NCI-H446 treated with DMSO at 0.1 percent for 48 hours (cell line): ENCODE data around the gene POGK.
"Not testable (repeated sequence)": the region's sequence is repeated elsewhere in the genome, so short reads cannot be mapped to it uniquely, and the experiment has no call there.

Source experiments
- DNase-seq: peaks from one replicate; lab custom pipeline; 2025; lab: John Stamatoyannopoulos, UW

The POGK gene

DNA sequence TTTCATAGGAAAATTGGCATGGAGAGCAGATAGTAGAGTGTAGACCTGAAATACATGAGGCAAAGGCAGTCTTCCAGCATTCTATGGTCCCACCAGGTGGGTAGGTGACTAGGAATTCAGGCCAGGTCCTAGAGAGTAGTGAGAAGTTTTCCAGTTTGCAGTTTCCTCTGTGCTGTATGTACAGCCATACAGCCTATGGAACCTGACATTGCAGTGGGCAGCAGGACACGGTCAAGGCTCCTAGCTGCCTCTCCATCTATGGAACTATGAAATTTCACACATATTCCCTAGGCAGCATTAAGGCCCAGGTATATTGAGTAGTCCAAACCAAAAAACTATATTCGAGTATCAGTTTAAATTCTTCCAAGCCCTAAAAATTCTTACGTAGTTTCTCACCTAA, 16.3 kb downstream of the POGK start:
- no peak for DNase-seq

DNA sequence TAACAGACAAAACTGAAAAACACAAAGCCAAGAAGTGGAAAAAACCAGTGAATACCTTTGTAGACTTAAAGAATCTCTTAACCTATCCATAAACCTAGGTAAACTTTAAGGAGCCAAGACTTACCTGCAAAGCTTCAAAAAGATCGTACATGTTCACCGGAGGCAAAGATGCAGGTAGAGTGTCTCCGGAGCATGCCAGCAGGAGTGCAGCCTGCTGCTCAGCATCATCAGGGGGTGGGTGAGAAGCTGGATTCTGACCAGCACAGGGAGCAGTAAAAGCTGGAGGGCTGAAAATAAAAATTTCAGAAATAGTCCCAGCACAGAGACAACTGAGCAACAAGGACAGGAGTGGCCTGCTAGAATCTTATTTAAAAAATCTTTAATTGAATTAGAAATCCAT, 18.7 kb downstream of the POGK start:
- DNase-seq: no peak

DNA sequence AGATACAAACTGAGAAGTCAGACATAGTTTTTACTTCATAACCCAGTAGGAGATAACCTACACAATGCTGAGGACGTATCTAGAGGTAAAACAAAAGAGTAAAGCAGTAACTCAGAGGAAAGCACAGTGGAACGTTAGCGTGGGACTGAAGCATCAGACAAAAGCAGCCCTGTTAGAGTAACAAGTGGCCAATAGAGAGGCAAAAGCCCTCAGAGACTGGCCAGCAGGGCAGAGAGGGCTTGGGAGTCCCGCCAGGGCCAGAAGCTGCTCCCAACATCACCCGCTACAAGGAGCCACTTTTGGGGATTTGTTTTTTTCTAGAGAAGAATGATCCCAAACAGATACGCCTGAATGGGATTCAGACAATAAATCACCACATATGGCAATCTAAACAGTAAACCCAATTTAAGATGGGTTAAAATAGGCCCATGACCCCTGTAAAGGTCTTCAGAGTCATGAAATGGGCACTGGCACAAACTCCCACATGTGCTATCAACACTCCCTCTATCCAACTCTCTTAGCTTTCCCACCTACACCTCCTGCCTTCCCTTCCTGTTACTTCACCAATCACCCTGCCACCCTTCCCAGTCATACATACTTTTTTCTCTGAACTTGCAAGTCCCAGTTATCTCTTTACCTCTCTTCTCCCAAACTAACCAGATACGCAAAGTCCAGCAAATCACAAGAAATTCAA, 19.6 kb downstream of the POGK start:
- no peak for DNase-seq

DNA sequence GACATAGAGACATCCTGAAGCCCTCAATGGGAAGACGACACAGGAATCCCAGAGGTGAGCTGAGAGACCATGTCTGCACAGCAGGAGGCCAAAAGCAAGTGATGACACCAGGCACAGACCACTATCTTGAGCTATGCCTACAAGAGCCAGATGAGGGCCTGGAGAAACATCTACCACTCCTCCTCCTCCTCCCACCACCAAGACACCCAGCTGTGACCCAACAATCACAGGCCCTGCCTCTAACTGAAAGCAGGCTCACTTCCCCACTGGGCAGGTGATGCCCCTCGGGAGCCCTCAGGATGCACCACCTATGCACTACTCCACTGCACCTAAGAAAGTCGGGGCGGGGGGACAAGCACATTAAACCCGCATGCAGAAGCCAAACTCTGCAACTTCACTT, 20.3 kb downstream of the POGK start:
- no peak for DNase-seq

DNA sequence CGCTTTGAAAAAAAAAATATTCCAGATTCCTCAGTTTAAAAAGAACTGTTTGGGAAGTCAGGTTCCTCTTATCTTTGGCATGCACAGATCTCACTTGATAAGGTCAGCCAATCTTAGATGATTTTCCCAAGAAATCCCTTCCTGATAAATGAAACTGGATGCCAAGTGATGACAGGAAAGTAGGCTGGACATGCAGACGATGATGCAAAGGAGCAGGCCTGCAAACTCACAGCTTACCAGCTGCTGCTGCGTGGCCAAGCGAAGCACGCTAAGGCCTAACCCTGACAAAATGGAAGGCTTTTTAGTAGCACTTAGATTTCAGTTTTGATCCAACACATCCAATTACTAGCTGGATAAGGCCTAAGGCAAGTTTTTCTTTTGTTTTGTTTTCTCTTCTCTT, 26.7 kb downstream of the POGK start:
- DNase-seq: no peak

DNA sequence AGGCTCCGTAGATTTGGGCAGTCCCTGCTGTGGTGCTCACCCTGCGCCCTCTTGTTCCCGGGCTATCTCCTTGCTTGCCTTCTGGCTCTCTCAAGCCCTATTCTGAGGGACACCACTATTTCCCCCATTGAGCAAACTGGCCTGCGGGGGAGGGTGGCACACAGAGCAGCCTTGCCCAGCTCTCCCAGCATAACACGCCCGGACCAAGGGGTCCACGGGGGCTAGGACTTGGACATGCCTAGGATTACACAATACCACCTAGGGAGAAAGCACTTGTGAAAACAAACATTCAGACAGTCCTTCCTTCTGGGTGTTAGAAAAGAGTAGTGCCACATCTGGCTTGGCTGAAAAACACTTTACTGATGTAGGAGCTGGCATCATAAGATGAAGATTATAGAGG, 29.4 kb downstream of the POGK start:
- DNase-seq: no peak

DNA sequence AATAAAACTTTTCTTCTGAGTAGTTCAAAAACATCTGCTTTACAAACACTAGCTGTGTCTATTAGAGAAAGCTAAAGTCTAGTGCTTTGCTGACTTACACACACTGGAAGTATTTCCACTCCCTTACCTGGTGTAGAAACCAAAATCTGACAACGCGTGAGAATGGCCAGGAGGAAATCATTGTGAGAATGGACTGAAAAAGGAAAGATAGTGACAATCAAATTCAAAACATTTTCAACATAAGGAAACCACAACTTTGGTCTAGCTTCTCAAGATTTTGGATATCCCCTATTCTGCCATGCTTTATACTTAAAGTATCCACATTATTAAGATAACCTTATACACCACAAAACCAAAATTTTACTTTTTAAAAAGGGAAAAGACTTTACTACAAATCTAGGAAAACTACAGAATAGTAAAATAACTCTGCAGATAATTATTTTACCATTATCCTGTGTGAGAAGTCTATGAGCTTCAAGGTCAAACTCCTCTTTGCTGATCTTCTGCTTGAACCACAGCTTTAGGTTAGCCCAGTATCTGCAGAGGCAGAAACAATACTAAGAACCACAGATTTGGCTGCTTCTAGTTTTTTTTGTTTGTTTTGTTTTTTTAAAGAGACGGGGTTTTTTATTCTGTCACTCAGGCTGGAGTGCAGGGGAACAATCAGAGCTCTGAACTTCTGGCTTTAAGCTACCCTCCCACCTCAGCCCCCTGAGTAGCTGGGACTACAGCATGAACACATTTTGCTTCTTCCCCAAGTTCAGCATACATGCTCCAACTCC, 30.2 kb downstream of the POGK start:
- DNase-seq: no peak

DNA sequence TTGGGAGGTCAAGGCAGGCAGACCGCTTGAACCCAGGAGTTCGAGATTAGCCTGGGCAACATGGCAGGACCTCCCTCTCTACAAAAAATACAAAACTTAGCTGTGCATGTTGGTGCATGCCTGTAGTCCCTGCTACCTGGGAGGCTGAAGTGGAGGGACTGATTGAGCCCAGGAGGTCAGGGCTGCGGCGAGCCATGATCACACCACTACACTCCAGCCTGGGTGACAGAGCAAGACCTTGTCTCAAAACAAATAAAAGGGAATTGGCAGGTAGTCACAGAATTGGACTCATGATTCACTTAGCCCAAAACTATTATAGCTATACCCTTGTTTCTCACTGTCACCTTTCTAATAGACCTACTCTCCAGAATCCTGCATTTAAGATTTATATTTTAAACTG, 31.3 kb downstream of the POGK start:
- no peak for DNase-seq

DNA sequence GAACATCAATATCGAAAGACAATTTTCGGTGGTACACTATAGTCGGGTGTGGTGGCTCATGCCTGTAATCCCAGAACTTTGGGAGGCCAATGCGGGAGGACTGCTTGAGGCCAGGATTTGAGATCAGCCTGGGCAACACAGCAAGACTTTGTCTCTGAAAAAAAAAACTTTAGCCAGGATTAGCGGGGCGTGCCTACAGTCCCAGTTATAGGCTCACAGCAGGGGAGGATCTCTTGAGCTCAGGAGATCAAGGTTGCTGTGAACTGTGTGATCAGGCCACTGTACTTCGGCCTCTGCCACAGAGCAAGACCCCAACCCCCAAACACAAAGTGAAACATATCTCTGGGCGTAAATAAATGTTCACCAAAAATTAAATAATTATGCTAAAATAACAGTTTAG, 35.2 kb downstream of the POGK start:
- DNase-seq: no peak

DNA sequence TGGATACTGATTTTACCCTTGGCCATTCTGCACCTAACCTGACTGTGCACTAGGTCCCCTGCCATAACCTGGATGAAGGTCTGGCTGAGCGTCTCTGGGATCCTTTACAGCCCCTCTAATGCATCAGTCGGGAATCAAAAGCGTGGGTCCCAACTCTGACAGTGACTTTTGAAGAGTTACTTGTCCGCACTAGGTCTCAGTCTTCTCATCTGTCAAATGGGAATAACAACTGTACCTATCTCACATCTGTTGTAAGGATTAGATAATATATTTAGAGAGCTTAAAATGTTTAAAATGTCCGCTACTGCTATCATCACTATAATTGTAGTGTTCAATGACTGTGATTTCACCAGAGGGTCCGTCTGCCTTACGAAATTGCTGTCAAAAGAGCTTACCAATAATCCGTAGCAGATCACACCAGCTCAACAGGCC, 36.0 kb downstream of the POGK start:
- no peak for DNase-seq

DNA sequence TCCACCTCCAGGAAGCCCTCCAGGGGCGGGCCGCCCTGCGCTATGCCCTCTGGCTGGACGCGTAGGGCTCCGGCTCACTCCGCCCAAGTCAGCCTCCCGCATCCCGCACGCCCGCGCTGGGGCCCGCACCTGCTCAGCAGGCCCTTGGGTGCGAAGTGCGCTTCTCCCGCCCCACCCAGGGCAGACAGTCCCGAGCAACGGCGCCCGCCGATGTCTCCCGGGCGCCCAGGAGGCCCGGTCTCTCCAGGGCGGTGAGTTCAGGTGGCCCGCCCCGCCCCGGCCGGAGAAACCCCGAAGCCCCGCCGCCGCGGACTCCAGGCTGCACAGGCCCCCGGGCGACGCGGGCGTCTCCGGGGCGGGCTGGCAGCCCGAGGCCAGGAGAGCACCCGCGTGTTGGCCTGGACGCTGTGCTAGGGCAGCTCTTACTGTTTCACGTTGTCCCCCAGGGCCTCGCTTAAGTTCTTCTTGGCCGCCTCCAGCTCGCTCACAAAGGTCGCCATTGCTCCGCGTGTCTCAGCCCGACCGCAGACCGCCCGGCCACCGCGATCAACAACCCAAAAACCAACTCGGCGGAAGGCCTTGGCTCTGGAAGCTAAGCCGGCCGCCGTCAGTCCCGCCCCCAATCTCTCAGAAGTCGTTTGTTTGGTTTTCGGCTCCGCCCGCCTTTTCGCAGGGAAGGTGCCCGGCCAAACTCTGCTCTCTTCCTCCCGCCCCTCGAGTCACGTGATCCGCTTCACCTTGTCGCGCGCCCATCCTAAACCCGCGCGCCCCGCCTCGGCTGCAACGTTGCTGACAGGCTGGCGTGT, 36.7 kb downstream of the POGK start, which contains the start of gene TADA1:
TSS of gene TADA1 (minus strand) at position 531 of the 806 bp plus-strand sequence. CDS start at position 500, 31 bp downstream.
- DNase-seq: peak; percentile 99

DNA sequence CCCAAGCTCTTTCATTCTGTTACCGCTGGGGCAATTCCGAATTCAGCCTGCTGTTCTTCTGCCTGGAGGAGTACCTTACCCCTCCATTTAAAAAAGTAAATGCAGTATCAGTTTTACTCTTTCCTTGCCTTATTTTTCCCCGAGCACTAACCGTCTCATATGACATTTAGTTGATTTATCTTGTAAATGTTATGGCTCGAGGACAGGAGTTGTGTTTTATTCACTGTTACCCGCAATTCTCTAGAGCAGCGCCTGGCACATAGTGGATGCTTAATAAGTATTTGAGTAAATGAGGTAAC, 37.2 kb downstream of the POGK start:
- no peak for DNase-seq

DNA sequence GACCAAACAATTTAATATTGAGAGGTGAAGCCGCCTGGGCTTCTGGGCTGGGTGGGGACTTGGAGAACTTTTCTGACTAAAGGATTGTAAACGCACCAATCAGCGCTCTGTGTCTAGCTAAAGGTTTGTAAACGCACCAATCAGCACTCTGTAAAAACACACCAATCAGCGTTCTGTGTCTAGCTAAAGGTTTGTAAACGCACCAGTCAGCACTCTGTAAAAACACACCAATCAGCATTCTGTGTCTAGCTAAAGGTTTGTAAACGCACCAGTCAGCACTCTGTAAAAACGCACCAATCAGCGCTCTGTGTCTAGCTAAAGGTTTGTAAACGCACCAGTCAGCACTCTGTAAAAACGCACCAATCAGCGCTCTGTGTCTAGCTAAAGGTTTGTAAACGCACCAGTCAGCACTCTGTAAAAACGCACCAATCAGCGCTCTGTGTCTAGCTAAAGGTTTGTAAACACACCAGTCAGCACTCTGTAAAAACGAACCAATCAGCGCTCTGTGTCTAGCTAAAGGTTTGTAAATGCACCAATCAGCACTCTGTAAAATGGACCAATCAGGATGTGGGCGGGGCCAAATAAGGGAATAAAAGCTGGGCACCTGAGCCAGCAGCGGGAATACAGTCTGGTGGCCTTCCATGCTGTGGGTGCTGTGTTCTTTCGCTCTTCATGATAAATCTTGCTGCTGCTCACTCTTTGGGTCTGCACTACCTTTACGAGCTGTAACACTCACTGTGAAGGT, 39.1 kb downstream of the POGK start:
- not testable (repeated sequence) for DNase-seq

DNA sequence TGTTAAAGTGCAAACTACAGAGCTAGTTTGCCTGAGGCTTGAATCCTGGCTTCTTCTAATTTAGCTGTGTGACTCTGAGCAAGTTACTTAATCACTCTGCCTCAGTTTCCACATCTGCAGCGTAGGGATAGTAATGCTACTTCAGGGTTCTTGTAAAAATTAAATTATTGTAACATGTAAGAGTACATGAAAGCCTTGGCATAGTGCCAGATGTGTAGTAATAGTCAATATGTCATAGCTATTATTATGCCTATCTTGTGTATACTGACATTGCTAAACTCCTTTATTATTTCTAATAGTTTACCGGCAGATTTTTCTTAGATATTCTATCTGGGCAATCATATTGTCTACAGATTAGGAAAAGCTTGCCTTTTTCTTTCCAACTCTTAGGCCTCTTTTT, 43.6 kb downstream of the POGK start:
- DNase-seq: no peak

DNA sequence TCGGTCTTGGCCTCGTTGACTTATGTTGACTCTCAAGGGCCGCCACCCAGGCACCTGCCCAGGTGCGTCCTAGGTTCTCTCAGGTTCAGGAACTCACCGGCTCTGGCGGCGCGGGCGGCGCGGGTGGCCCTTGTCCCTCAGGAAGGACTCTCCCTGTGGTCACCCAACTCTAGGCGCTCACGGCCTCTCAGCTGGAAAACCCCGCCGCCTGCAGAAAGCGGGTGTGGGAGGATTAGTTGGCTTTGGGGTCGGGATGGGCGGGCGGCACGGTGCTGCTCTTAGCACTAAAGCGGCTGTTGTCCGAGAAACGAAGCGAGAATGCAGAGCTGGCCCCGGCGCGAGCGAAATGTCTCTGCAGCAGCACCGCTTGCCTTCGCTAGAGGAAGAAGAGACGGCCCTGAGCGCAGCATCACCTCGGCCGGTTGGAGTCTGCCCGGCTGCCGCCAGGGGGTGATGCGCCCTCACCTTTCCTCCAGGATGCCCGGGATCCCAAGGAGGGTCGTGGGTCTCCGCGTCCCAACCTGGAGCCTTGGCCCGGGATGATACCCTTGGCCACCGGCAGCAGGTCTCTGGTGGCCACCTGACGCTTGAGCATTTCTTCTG, 44.9 kb downstream of the POGK start:
- no peak for DNase-seq

DNA sequence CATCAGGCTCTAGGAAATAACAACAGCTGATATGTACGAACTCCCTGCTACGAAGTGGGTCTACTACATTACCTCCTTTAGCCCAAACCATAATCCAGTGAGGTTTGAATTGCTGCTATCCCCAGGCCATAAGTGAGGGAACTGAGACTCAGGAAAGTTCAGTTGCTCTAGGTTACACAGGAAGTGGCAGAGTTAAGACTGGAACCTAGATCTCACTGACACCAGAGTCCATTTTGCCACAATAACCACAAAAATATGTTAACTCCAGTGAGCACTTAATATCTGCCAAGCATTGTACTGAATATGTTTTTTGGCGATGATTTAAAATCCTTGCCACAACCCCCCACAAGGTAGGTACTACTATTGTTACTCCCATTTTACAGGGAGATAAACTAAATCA, 45.7 kb downstream of the POGK start:
- DNase-seq: no peak

DNA sequence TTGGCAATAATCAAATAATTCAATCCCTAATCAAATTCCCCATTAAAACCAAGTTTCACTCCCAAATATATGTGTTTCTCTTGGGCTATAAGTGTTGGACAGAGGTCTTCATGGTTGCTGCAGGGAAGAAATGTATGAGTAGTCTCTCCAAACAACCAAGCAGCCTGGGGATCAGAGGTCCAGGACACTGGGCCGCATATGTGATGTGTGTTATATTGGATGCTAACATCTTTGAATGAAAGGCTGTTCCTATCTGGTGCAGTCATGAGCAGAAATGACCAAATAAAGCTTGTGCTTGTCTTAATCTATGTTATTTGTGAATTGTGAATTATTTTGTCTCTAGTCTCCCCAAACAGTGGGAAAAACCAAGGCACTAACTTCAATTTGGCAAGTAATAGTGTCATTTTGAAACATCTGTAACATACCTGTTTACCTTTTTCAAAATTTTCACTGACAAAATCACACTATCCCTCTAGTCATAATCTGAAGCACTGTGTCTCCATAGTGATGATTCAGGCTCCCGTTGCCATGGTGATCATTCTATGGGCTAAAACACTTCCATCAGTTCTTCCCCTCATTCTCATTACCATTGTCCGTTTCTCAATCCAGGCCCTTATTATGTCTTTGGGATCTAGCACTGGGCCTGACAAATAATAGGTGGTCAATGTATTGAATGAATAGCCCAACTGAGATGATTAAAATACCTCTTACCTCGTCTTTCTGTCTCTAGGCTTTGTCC, 49.3 kb downstream of the POGK start:
- DNase-seq: no peak

DNA sequence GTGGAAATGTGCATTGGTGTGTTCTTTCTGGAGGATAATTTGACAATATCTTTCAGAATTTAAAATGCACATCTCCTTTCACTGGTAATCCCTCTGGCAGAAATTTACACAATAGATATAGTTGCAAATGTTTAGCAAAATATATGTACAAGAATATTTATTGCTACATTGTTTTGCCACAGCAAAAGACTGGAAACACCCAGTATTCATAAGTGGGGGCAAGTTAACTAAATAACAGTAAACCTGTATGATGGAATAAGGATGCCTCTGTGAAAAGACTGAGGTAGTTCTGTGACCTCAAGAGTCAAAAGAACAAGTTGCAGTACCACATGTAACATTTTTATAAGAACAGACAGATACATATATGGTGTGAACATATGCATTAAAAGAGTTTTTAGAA, 50.5 kb downstream of the POGK start:
- no peak for DNase-seq

DNA sequence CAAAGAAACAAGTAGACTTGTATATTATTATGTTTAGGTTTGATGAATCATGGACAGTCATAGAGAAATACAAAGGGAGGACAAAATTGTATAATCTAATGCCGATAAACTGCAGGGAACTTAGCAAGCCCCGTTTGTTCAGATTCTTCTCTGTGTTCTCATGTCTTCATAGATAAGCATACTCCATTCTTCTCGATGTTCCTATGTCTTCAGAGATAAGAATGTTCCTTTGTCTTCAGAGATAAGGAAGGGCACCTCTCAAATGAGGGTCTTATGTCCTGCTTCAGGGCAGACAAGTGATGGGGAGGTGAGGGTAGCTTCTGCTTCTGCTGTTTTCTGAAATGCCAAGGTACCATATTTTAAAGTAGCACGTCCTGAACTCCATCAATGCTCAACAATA, 56.5 kb downstream of the POGK start:
- DNase-seq: no peak

DNA sequence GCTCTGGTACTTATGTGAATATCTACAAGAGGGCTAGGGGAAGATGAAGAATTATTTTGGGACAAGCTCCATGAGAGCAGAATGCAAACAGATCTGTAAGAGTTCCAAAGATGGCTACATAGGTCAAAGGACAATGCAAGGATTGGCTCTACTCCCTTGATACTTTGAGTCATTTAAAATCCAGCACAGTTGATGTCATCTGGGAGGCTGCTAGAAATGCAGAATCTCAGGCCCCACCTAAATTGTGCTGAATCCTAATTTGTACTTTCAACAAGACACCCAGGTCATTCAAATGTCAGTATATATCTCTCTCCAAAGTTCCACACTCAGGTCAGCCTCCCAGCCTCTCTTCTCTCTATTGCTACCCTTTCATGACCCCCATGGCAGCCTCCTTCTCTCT, 60.5 kb downstream of the POGK start:
- no peak for DNase-seq

DNA sequence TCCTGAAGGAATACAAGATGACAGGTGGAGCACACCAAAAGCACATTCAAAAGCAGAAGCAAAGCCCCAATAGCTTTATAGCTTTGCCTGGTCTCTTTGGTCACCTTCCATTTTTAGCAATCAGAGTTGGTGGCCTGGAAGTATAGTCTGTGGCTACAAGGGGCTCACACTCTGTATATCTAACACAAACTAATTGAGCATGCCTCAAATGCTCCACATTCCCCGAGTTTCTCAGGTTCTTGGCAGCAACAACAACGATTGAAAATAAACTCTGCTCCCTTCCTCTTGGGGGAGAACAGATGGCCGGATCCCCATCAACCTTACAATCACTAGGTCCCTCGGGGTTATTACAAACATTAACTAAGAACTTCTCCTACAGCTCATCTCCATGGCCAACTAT, 61.7 kb downstream of the POGK start:
- no peak for DNase-seq
